ENCODE results near the gene RPS21. TPM values are rescaled to one million over a fixed set of nuclear protein-coding genes. Genes with fewer than 3 reads are reported as not detected.

The RPS21 gene
- total and polyA plus RNA-seq, 10 of the 15 experiments (the other 5 are each of a cell fraction or from before 2014, with no cell fraction given): 1,474 to 4,987 (median 2,439) TPM

GRCh38 chr20:62433658-62434497, 47.0 kb downstream of the RPS21 start:
- intact Hi-C loops (cut with micrococcal nuclease; ENCODE audit: unreplicated experiment): no loop called here
- TF ChIP-seq, protein P1, sequence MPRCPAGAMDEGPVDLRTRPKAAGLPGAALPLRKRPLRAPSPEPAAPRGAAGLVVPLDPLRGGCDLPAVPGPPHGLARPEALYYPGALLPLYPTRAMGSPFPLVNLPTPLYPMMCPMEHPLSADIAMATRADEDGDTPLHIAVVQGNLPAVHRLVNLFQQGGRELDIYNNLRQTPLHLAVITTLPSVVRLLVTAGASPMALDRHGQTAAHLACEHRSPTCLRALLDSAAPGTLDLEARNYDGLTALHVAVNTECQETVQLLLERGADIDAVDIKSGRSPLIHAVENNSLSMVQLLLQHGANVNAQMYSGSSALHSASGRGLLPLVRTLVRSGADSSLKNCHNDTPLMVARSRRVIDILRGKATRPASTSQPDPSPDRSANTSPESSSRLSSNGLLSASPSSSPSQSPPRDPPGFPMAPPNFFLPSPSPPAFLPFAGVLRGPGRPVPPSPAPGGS (IDR thresholded peaks at IDR 0.05; ENCODE audit: borderline replicate concordance, insufficient read depth, low read depth, low read length, poor library complexity, severe bottlenecking): no peak
- TF ChIP-seq IRF4 (IDR thresholded peaks at IDR 0.05; ENCODE audit: low read depth, low read length) (no peak), ATF7 (IDR thresholded peaks at IDR 0.05; ENCODE audit: low read depth) (no peak), MEF2A (IDR thresholded peaks at IDR 0.05; ENCODE audit: insufficient read depth, low read depth, low read length) (no peak), ZBTB33 (IDR thresholded peaks at IDR 0.05) (no peak), SREBF1 (IDR thresholded peaks at IDR 0.05; ENCODE audit: low read length) (no peak), FOS (IDR thresholded peaks at IDR 0.05; ENCODE audit: borderline replicate concordance, extremely low read depth, insufficient read length) (no peak), NR2C2 (IDR thresholded peaks at IDR 0.05; ENCODE audit: borderline replicate concordance, control insufficient read depth, insufficient read length, low read depth) (no peak), ETV6 (conservative IDR thresholded peaks at IDR 0.05 in 1 of 2, IDR thresholded peaks at IDR 0.05 in 1 of 2; ENCODE audit: borderline replicate concordance in 1 of 2, low read depth in 1 of 2) (no peak), RAD51 (IDR thresholded peaks at IDR 0.05) (no peak), YY1 (IDR thresholded peaks at IDR 0.05; ENCODE audit: low read depth, low read length) (no peak), CHD1 (IDR thresholded peaks at IDR 0.05; ENCODE audit: low read depth, low read length) (no peak), ZNF217 (IDR thresholded peaks at IDR 0.05) (no peak), CEBPB (IDR thresholded peaks at IDR 0.05; ENCODE audit: borderline replicate concordance in 1 of 2, low read depth in 2 of 2, low read length in 2 of 2) (no peak)
- TF ChIP-seq, protein P2, sequence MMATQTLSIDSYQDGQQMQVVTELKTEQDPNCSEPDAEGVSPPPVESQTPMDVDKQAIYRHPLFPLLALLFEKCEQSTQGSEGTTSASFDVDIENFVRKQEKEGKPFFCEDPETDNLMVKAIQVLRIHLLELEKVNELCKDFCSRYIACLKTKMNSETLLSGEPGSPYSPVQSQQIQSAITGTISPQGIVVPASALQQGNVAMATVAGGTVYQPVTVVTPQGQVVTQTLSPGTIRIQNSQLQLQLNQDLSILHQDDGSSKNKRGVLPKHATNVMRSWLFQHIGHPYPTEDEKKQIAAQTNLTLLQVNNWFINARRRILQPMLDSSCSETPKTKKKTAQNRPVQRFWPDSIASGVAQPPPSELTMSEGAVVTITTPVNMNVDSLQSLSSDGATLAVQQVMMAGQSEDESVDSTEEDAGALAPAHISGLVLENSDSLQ (IDR thresholded peaks at IDR 0.05): no peak
- TF ChIP-seq, protein P3, sequence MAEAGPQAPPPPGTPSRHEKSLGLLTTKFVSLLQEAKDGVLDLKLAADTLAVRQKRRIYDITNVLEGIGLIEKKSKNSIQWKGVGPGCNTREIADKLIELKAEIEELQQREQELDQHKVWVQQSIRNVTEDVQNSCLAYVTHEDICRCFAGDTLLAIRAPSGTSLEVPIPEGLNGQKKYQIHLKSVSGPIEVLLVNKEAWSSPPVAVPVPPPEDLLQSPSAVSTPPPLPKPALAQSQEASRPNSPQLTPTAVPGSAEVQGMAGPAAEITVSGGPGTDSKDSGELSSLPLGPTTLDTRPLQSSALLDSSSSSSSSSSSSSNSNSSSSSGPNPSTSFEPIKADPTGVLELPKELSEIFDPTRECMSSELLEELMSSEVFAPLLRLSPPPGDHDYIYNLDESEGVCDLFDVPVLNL (IDR thresholded peaks at IDR 0.05; ENCODE audit: low read depth, low read length): no peak
- TF ChIP-seq, protein P4, sequence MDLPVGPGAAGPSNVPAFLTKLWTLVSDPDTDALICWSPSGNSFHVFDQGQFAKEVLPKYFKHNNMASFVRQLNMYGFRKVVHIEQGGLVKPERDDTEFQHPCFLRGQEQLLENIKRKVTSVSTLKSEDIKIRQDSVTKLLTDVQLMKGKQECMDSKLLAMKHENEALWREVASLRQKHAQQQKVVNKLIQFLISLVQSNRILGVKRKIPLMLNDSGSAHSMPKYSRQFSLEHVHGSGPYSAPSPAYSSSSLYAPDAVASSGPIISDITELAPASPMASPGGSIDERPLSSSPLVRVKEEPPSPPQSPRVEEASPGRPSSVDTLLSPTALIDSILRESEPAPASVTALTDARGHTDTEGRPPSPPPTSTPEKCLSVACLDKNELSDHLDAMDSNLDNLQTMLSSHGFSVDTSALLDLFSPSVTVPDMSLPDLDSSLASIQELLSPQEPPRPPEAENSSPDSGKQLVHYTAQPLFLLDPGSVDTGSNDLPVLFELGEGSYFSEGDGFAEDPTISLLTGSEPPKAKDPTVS (IDR thresholded peaks at IDR 0.05; ENCODE audit: low read depth, low read length): no peak

More at GRCh38 chr20:62433658-62434497, 47.0 kb downstream of the RPS21 start:
- Histone ChIP-seq H3K36me3 (ENCODE audit: control insufficient read depth in 2 of 2, insufficient read depth in 2 of 2, low read length in 1 of 2) (no peaks in the 10 kb centered on the region), H3K4me1 (ENCODE audit: control insufficient read depth, insufficient read depth, low read length) (no peaks in the 10 kb centered on the region), H3K9ac (ENCODE audit: control insufficient read depth, insufficient read depth, low read length) (no peak overlapping the region), H2AFZ (ENCODE audit: control insufficient read depth, low read depth, low read length) (no peak overlapping the region), H3K27me3 (replicated peaks in 1 of 2; ENCODE audit: control insufficient read depth in 2 of 2, insufficient read depth in 2 of 2, low read length in 1 of 2) (peaks cover 0 to 8% of the 10 kb centered on the region in 2 experiments; a peak in 3 of 4 replicates), H3K27ac (ENCODE audit: control insufficient read depth, insufficient read depth) (no peak overlapping the region), H3K4me2 (ENCODE audit: control insufficient read depth, insufficient read depth) (no peak overlapping the region), H4K20me1 (ENCODE audit: control insufficient read depth, insufficient read depth) (no peaks in the 10 kb centered on the region), H3K4me3 (no peak overlapping the region), H3K79me2 (ENCODE audit: control insufficient read depth, insufficient read depth, low read length) (no peaks in the 10 kb centered on the region), H3K9me3 (replicated peaks; ENCODE audit: control insufficient read depth, insufficient read depth, low read length) (no peaks in the 10 kb centered on the region)
- CTCF ChIA-PET: no interaction called here
- RAD21 ChIA-PET (ENCODE audit: unreplicated experiment): no interaction called here
- SMC1A ChIA-PET (ENCODE audit: uncharacterized antibody, unreplicated experiment): no interaction called here
- POLR2A ChIA-PET: no interaction called here
- no TSS peak for BruUV-seq (replicated peaks)
- WGBS (ENCODE audit: insufficient coverage, insufficient replicate concordance, low lambda C conversion rate, missing lambda C conversion rate): 40% methylated on average over 32 of the region's 32 CpGs
- no peak for ATAC-seq
- no peak for DNase-seq (ENCODE audit: low read depth, low spot score)
- in situ Hi-C loops (cut with MboI): no loop called here
- FAIRE-seq: no peak
